ENCODE data around the gene NKD2.

The NKD2 gene

DNA sequence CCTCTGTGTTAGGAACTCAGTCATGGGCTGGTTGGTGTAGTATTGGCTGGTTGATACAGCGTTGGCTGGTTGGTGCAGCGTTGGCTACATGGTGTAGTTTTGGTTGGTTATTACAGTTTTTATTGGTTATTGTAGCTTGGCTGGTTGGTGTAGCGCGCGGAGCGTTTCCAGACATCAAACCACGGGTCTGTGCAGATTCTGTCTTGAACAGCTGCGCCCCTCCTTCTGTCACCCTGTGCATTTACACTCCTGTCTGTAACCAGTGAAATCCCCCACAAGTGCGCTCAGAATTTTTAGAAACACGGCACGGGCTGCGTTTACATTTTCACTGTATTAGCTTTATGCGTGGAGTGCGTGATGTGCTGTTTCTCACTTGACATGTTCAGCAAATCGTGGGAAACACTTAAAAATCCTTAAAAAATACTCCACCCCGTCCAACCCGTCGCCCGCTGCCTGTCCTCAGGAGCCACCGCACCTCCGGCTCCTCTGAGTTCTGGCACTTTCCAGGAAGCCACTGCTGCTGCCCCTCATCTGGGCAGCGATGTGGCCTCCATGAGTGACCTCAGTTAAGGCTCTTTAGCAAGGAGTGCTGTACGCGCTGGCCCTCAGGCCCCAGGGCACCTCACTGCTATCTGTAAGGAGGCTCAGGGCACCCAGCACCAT, 20.8 kb downstream of the NKD2 start:
- DNase-seq: no peak

DNA sequence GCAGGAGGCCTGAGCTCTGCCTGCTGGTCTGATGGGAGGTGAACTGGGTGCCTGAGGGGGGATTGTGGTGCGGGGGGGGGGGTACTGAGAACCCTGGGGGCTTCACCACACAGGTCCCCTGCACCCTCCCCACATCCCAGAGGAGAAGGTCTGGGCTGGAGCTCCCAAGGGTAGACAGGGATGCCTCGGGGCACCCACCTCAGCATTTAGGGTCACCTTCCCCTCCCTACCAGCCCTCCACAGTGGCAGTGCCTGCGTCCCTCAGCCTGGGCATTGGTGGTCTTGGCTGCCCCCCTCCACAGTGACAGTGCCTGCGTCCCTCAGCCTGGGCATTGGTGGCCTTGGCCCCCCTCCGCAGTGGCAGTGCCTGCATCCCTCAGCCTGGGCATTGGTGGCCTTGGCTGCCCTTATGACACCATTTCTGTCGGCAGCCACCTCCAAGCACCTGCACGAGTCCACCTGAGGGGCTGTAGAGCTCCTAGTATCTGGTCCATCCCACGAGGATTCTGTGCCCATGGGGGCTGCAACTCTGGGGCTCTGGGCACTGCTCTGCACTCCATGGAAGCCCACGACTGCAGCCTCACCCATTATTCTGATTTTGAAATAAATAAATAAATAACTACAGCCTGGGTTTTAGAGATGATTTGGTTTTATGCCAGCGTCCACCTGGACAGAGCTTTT, 21.5 kb downstream of the NKD2 start:
- DNase-seq: no peak

DNA sequence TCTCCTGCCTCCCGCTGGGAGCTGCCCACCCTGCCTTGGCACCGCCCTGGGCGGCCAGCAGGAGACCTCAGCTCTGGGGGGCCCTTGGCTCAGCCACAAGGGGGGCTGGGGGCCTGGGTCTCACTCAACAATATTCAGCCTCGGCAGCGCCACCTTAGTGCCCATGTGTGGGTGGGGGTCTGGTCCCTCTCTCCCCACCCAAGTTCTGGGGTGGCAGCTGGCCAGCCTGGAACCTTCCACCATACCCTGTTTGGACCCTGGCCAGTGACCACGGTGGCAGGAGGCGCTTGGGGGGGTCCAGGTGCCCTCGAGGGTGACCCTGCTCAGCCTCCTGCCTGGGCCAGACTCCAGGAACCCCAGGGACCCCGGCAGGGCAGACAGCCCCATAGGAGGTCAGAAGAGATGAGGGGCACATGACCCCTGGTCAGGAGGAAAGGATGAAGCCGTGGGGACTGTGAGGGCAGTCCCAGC, 22.2 kb downstream of the NKD2 start:
- DNase-seq: no peak

DNA sequence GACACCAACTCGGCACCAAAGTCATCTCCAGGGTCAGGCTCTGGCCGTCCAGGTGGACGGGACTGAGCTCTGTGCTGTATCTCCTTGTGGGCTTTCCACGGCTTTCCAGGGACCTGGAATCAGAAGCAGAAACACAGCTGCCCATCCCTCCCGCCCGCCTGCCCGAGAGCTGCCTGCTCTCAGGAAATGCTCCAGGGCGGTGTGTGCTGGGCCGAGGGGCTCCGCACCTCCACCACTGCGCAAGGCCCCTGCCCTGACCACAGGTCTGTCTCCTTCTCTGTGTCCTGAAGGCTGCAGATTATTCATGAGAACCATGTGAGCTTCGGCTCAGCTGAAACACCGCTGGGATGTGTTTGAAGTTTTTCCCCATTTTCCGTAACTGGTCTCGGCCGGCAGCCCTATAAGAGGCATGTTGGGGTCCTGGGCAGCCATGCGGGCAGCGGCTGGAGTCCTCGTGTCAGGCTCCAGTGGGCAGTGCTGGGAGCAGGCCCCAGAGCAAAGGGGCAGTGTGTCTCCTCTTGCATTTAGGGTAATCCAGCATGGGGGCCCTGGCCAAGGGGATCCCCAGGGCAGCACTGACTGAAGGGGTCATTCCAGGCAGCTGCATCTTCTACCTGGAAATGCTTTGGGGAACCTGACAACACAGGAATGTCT, 22.8 kb downstream of the NKD2 start:
- no peak for DNase-seq

DNA sequence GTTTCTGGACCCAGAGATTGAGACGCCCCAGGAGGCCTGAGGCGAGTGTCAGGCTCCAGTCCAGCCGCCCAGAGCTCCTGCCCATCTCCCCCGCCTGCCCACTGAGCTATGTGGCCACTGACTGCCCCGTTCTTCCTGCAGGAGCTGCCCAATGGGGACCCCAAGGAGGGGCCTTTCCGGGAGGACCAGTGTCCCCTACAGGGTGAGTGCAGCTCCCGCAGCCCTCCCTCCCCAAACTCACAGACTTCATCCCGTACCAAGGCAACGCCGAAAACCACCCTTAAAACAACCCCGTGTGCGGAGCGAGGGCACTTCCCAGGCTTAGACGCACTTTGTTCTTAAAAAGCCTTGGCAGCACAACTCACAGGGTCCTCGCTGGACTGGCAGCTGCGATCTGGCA, 23.4 kb downstream of the NKD2 start:
- DNase-seq: no peak

DNA sequence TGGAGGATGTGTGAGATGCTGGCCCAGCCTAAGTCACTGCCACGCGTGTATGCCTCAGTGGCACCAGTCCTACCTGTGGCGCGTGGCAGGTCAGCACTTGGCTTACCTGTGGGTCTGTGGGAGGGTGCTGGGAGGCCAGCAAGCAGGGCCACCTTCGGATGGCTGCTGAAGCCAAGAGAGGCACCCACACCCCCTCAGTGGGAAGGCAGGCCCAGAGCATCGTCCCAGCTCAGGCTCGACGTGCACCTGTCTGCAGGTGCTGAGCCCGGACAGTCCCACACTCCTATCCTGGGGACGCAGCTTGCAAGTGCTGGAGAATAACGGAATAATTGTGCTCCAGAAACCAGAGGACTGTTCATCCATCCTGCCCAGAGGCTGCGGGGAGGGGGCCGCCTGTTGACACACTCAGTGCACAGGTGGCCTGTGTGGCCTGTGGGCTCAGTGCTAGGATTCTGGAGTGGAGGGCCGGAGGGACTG, 24.0 kb downstream of the NKD2 start:
- no peak for DNase-seq

DNA sequence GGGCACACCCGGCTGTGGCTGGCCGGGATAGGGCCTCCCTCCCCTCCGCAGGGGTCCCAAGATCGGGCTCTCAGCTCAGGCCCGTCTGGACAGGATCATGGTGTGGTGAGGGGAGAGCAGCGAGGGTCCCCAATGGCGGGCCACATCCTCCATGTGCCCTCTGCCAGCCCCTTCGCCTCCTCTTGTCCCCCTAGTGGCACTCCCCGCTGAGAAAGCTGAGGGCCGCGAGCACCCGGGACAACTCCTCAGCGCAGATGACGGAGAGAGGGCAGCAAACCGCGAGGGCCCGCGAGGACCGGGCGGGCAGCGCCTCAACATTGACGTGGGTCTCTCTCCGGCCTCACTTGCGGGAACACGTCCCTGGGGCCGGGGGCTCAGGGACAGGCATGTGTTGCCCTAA, 24.6 kb downstream of the NKD2 start:
- peak in 1 of 56 donors; percentile 4 for DNase-seq

DNA sequence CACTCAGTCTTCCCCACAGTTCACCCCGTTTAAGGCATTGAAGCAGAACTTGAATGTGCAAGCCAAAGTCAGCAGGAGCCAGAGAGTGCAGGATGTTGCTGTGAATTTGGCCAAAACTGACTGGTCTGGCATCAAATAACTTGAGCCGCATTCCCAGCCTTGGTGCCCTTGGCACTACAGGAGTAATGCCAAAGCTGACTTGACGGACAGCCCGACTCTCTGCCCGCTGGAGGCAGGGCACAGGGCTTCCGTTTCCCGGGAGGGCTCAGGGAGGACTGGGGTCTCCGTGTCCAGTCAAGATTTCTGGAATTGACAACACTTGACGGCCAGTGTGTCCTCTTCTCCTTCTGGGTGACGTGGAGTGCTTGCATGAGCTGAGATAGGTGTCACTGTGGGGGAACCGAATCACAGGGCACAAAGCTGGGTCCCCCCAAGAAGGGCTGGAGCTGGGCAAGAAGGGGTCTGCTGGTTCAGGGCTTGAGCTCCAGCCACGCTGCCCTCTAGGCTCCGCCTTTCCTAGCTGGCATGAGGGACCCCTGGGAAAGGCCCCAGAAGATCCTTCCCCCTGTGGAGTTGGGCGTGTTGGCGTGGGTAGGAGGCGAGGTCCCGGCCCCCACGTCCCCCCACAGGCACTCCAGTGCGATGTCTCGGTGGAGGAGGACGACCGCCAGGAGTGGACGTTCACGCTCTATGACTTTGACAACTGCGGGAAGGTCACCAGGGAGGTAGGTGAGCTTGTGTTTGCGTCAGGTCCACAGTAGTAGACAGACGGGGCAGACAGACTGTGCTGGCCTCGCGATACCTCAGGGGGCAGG, 25.2 kb downstream of the NKD2 start:
- DNase-seq: peak in 1 of 56 donors; percentile 16

DNA sequence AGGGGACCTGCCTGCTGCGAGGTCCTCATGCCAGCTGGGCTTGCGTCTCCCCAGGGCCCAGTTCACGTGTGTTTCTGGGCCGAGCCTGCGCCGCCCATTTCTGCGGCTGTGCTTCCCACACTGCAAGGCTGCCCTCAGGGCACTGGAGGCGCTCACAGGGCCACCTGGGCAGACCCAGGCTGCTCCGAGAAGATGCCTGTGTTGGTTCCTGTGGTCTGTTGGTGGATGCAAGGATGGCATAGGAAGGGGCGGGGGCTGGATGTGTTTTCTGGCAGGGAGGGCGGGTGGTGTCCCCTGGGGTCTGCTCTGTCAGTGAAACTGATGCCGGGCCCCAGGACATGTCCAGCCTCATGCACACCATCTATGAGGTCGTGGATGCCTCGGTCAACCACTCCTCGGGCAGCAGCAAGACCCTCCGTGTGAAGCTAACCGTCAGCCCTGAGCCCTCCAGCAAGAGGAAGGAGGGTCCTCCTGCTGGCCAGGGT, 25.9 kb downstream of the NKD2 start:
- DNase-seq: no peak

DNA sequence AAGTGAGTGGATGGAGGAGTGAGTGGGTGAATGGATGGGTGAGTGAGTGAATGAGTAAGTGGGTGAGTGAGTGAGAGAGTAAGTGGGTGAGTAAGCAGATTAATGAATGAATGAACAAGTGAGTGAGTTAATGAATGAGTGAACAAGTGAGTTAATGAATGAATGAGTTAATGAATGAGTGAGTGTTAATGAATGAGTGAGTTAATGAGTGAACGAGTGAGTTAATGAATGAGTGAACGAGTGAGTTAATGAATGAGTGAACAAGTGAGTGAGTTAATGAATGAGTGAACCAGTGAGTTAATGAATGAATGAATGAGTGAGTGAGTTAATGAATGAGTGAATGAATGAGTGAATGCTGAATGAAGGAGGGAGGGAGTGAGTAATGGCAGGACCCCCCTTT, 26.4 kb downstream of the NKD2 start:
- DNase-seq: no peak

DNA sequence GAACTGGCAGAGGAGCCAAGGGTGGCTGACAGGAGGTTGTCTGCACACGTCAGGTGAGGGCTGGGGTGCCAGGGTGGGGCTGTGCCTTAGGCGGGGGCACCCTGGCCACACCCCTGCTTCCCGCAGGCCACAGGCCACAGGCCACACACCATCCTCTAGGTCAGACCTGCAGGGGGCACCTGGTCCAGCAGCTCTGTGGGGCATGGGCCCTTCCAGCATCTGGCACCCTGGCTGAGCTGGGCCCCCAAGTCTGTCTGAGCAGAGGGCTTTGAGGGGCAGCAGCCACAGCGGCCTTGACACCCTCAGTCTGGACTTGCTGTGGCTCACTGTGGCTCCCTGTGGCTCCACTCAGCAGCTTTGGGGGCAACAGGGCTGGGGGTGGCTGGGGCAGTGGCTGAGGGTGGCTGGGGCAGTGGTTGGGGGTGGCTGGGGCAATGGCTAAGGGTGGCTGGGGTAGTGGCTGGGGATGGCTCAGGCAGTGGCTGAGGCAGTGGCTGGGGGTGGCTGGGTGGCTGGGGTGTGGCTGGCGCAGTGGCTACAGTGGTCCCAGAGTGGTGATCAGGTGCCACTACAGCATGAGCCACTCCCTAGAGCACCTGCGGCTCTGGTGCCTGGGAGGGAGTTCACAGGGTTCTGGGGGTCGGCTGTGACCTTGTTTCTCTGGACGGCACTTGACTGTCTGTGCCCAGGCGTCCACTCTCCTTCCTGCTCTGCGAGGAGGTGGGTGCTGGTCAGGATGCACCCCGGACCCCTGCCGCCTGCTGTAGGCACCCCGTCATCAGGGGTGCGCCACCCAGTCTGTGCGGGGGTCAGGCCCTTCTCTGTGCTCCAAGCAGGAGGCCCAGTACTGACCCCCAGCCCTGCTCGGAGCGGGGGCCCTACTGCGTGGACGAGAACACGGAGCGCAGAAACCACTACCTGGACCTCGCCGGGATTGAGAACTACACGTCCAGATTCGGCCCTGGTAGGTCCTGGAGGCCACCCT, 27.1 kb downstream of the NKD2 start:
- no peak for DNase-seq

DNA sequence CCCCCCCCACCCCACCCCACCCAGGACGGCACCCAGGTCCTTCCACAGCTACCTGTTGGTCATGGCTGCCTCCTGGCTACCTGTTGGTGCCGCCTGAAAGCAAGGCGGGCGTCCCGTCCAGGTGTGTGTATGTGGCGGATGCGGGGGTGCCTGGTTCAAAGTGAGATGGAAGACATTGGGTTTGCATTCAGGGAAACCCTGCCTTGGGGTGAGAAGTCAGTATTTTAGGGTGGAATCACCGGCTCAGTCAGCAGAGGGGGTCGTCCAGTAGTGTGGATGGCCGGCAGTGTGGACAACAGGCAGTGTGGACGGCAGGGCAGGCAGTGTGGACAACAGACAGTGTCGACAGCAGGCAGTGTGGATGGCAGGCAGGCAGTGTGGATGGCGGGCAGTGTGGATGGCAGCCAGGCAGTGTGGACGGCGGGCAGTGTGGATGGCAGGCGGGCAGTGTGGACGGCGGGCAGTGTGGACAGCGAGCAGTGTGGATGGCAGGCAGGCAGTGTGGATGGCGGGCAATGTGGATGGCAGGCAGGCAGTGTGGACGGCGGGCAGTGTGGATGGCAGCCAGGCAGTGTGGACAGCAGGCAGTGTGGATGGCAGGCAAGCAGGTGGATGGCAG, 28.0 kb downstream of the NKD2 start:
- DNase-seq: no peak

DNA sequence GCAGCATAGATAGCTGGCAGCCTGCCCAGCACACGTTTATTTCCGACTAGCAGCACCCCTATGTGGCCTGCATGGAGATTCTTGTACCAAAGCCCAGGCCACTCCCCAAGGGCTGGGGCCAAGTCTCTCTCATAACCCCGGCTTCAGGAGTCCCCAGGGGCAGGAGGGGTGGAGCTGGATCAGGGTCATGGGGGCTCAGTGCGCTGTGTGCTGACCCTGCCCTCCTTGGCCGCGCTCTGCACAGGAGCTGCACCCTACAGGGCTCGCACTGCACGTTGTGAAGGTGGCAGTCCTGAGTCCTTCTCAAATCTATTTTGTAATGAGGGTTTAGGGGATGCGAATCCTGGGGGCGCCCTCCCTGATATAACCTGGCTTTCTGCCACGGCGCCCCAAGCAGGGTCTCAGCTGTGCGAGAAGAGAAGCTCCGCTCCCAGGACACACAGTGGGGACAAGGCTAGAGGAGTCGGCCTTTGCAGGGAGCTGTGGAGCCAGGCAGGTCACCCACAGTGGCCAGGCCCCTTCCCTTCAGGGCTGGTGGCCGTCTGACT, 28.6 kb downstream of the NKD2 start:
- no peak for DNase-seq

DNA sequence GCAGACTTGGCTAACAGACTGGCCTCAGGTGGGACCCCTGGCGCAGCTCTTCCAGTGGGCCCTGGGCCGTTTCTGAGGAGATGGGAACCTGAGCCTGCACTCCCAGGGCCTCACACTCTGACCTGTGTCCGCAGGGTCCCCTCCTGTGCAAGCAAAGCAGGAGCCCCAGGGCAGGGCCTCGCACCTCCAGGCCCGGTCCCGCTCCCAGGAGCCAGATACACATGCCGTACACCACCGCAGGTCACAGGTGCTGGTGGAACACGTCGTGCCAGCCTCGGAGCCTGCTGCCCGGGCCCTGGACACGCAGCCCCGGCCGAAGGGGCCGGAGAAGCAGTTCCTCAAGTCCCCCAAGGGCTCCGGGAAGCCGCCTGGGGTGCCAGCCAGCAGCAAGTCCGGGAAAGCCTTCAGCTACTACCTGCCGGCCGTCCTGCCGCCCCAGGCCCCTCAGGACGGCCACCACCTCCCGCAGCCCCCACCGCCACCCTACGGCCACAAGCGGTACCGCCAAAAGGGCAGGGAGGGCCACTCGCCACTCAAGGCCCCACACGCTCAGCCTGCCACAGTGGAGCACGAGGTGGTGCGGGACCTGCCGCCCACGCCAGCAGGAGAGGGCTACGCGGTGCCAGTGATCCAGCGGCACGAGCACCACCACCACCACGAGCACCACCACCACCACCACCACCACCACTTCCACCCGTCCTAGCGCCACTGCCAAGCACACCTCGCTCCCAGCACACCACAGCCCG, 29.2 kb downstream of the NKD2 start:
- no peak for DNase-seq

DNA sequence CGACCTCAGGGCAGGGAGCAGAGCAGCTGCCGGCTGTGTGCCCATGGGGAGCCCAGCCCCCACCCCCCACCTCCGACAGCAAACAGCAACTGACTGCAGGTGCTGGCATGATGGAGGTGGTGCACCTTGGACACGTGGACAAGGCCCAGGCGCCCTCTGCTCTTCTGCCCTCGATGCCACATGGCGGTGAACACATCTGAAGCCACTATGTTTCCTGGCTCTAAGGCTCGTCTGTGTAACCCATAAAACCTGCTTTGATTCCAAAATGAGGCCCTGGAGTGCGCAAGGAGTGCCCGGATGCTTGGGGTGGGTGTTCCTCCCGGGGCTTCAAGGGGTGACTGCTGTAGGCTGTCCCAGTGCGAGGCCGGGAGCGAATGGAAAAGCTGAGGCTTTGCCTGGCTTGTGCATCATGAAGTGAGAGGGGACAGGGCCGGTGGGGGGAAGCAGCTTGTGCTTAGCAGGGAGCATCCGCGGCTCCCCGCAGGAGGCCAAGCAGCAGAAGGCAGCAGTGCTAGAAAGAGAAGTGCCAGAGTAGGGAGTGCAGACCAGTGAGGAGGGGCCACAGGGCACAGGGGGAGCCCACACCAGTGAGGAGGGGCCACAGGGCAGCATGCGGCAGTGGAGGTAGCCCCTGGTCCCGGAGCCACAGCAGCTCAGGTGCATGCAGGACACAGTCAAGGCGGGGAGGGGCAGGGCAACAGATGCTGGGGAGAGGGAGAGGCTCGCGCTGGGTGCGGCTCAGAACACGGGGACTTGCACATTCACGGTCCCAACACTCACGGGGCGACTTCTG, 30.0 kb downstream of the NKD2 start:
- no peak for DNase-seq

DNA sequence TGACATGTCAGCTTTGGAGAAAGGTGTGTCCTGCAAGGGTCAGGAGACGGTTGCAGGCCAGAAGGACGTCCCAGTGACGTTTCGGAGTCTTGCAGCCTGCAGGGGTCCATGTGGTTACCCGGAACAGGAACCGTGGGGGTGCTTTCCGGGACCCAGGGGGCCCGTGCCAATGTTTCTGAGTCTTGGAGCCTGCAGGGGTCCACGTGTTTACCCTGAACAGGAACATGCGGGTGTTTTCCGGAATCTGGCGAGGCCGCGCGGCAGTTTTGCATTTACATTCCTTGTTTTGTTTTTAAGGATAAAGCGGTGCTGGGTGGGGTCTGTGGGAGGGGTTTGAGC, 30.6 kb downstream of the NKD2 start:
- no peak for DNase-seq

DNA sequence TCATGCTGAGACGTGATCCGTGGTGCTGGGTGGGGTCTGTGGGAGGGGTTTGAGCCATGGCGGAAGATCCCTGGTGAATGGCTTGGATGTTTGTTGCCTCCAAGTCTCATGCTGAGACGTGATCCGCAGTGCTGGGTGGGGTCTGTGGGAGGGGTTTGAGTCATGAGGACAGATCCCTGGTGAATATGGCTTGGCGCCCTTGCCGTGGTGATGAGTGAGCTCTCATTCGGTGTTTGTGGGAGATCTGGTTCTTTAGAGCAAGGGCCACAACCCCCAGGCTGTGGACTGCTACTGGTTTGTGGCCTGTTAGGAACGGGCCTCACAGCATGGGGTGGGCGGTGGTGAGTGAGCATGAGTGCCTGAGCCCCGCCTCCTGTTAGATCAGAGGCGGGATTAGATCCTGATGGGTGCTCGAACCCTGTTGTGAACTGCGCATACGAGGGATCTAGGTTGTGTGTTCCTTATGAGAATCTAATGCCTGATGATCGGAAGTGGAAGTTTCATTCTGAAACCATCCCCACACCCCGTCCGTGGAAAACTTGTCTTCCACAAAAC, 31.2 kb downstream of the NKD2 start:
- DNase-seq: no peak

DNA sequence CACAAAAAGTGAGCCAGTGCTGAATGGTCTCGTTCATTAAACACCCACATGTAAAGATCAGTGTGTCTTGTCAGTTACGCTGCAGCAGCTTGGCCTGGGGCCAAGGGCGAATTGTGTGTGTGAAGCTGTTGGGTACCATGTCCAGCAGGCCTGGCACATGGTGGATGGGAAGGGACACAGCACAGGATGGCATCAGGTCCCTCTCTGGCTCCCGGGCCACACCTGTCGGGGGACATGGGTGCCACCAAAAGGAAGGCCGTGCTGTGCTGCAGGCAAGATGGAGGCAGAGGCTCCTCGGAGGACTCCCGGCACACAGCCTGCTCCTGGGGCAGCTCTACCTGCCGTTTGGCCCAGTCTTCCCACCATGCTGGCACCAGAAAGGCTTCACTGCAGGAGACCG, 32.0 kb downstream of the NKD2 start:
- no peak for DNase-seq

Data from nucleus accumbens (tissue), 56 donors.